NT2/D1 (cell line): ENCODE measurements around the gene SEMA3A.

ENCODE experiments used
- SUZ12 ChIP-seq: IDR thresholded peaks from 2 replicates; pipeline ENCODE4 v1.6.1; 2011; ENCODE audit not compliant: insufficient read length, insufficient read depth; ENCODE audit errors: extremely low read depth
- YY1 ChIP-seq: IDR thresholded peaks from 2 replicates; pipeline ENCODE4 v1.6.1; 2011; ENCODE audit not compliant: insufficient read length, insufficient read depth
- ZNF274 ChIP-seq: IDR thresholded peaks from 2 replicates; pipeline ENCODE4 v1.6.1; 2011; ENCODE audit warnings: mild to moderate bottlenecking, low read depth, low read length

- no peak for TF ChIP-seq ZNF274
- TF ChIP-seq YY1: no peak
- TF ChIP-seq SUZ12: no peak
These were observed 48.7 kb downstream of the SEMA3A start for GRCh38 chr7:84145892-84146291.
